ENCODE data around the gene FHL1. TPM values are rescaled to one million over a fixed set of nuclear protein-coding genes. Genes with fewer than 3 reads are reported as not detected.

The FHL1 gene
- total and polyA plus RNA-seq, 9 donors: 62.0 to 508 (median 98.5) TPM

- H3K9me3 ChIP-seq: no peaks in the 10 kb centered on the region
- no peak overlapping the region for H3K27ac ChIP-seq
- no peaks in the 10 kb centered on the region for H3K36me3 ChIP-seq
- H3K27me3 ChIP-seq: no peaks in the 10 kb centered on the region
- H3K4me1 ChIP-seq (ENCODE audit: insufficient read depth): peaks cover 2% of the 10 kb centered on the region
- no peak overlapping the region for H3K4me3 ChIP-seq
- intact Hi-C loops (cut with DNase I): no loop called here
- no peak for TF ChIP-seq POLR2A (IDR thresholded peaks at IDR 0.05)
- no peak for TF ChIP-seq CTCF (IDR thresholded peaks at IDR 0.05)
- no peak for TF ChIP-seq EP300 (IDR thresholded peaks at IDR 0.05)
- no peak for DNase-seq
- 67 to 78% (median 75%) methylated on average over 4 of the region's 4 CpGs for WGBS, 3 donors
Measured at GRCh38 chrX:136183172-136183571, 35.8 kb downstream of the FHL1 start.

GRCh38 chrX:136183917-136184316, 36.6 kb downstream of the FHL1 start:
- TF ChIP-seq CTCF (IDR thresholded peaks at IDR 0.05) (no peak), POLR2A (IDR thresholded peaks at IDR 0.05) (no peak), EP300 (IDR thresholded peaks at IDR 0.05) (no peak)
- no peaks in the 10 kb centered on the region for H3K36me3 ChIP-seq
- no peaks in the 10 kb centered on the region for H3K9me3 ChIP-seq
- WGBS, 3 donors: 15 to 22% (median 17%) methylated on average over 1 of the region's 1 CpG
- H3K27me3 ChIP-seq: no peaks in the 10 kb centered on the region
- no peak overlapping the region for H3K4me3 ChIP-seq
- DNase-seq: no peak
- intact Hi-C loops (cut with DNase I): no loop called here
- no peak overlapping the region for H3K27ac ChIP-seq
- H3K4me1 ChIP-seq (ENCODE audit: insufficient read depth): peaks cover 2% of the 10 kb centered on the region

- 10 to 20% (median 11%) methylated on average over 8 of the region's 8 CpGs for WGBS, 3 donors
- TF ChIP-seq EP300 (IDR thresholded peaks at IDR 0.05): no peak
- TF ChIP-seq CTCF (IDR thresholded peaks at IDR 0.05): no peak
- no peaks in the 10 kb centered on the region for H3K36me3 ChIP-seq
- H3K4me1 ChIP-seq (ENCODE audit: insufficient read depth): peaks cover 2% of the 10 kb centered on the region
- H3K27ac ChIP-seq: peak overlapping the region in 1 of 2 donors; percentile 14
- no peak overlapping the region for H3K4me3 ChIP-seq
- H3K27me3 ChIP-seq: no peaks in the 10 kb centered on the region
- H3K9me3 ChIP-seq: no peaks in the 10 kb centered on the region
- no peak for DNase-seq
- intact Hi-C loops (cut with DNase I): no loop called here
Measured at GRCh38 chrX:136185401-136186022, 38.2 kb downstream of the FHL1 start.

GRCh38 chrX:136186023-136186413, 38.7 kb downstream of the FHL1 start:
- TF ChIP-seq POLR2A (IDR thresholded peaks at IDR 0.05) (no peak), CTCF (IDR thresholded peaks at IDR 0.05) (no peak), EP300 (IDR thresholded peaks at IDR 0.05) (no peak)
- DNase-seq: no peak
- Histone ChIP-seq H3K9me3 (no peaks in the 10 kb centered on the region), H3K36me3 (no peaks in the 10 kb centered on the region), H3K27ac (peak overlapping the region in 1 of 2 donors; percentile 14), H3K4me1 (ENCODE audit: insufficient read depth) (peaks cover 2% of the 10 kb centered on the region), H3K4me3 (no peak overlapping the region), H3K27me3 (no peaks in the 10 kb centered on the region)
- intact Hi-C loops (cut with DNase I): no loop called here
- 37 to 52% (median 41%) methylated on average over 3 of the region's 3 CpGs for WGBS, 3 donors

Measured in ovary (tissue), 9 donors.